GM23248 (cell line): ENCODE data around the gene TMEM235.

Source experiments
- EZH2 ChIP-seq: fragments of 200-600 bp; sonication (generic); IDR thresholded peaks from 2 replicates; pipeline ENCODE4 v1.6.1; 2018; ENCODE audit warnings: antibody characterized with exemption, mild to moderate bottlenecking; ENCODE audit not compliant: insufficient read depth, poor library complexity, severe bottlenecking
- EZH2phosphoT487 ChIP-seq: fragments of 200-600 bp; sonication (generic); IDR thresholded peaks from 2 replicates; pipeline ENCODE4 v1.6.1; 2018; ENCODE audit warnings: antibody characterized with exemption, moderate library complexity, mild to moderate bottlenecking, low read depth; ENCODE audit not compliant: insufficient read depth

GRCh38 chr17:78263736-78264340, 32.4 kb downstream of the TMEM235 start:
- TF ChIP-seq EZH2 (no peak), EZH2phosphoT487 (no peak)
